H9 (cell line): ENCODE data around the gene ATP11B. TPM values are rescaled to one million over a fixed set of nuclear protein-coding genes. Genes with fewer than 3 reads are reported as not detected.

ENCODE experiments used
- DNase-seq: peaks from one replicate; pipeline ENCODE4 v3.0.0-alpha.2; 2017
- H2AFZ ChIP-seq: one replicate; pipeline ENCODE4 v1.6.1; 2013; ENCODE audit warnings: mild to moderate bottlenecking, low read length, control low read depth, moderate library complexity
- H2AK5ac ChIP-seq: 2 replicates; pipeline ENCODE4 v1.6.1; 2013; ENCODE audit warnings: low read length, control low read depth, mixed read lengths; ENCODE audit not compliant: insufficient read length
- H2BK120ac ChIP-seq: one replicate; pipeline ENCODE4 v1.6.1; 2013; ENCODE audit warnings: low read depth, mild to moderate bottlenecking, low read length, control low read depth, inconsistent platforms; ENCODE audit not compliant: poor library complexity, severe bottlenecking
- H2BK12ac ChIP-seq: 2 replicates; pipeline ENCODE4 v1.6.1; 2013; ENCODE audit warnings: low read length, control low read depth, mixed read lengths, low read depth; ENCODE audit not compliant: insufficient read length
- H2BK15ac ChIP-seq: 2 replicates; pipeline ENCODE4 v1.6.1; 2013; ENCODE audit warnings: low read depth, low read length, control low read depth
- H2BK20ac ChIP-seq: one replicate; pipeline ENCODE4 v1.6.1; 2013; ENCODE audit warnings: low read depth, mild to moderate bottlenecking, low read length, control low read depth, inconsistent platforms; ENCODE audit not compliant: poor library complexity, severe bottlenecking
- H2BK5ac ChIP-seq: 2 replicates; pipeline ENCODE4 v1.6.1; 2013; ENCODE audit warnings: low read length, control low read depth, mixed read lengths; ENCODE audit not compliant: insufficient read length
- H3K14ac ChIP-seq: 2 replicates; pipeline ENCODE4 v1.6.1; 2013; ENCODE audit warnings: low read length, control low read depth; ENCODE audit not compliant: insufficient read depth
- H3K18ac ChIP-seq: 2 replicates; pipeline ENCODE4 v1.6.1; 2013; ENCODE audit warnings: low read depth, mild to moderate bottlenecking, mixed read lengths, low read length, control low read depth; ENCODE audit not compliant: insufficient read length
- H3K23ac ChIP-seq: 2 replicates; pipeline ENCODE4 v1.6.1; 2013; ENCODE audit warnings: low read length, control low read depth, mixed read lengths, low read depth; ENCODE audit not compliant: insufficient read length
- H3K23me2 ChIP-seq: 2 replicates; pipeline ENCODE4 v1.6.1; 2013; ENCODE audit warnings: low read depth, mild to moderate bottlenecking, mixed read lengths, low read length, control low read depth; ENCODE audit not compliant: insufficient read length, poor library complexity, severe bottlenecking
- H3K27ac ChIP-seq: 2 replicates; pipeline ENCODE4 v1.5.1; 2013; ENCODE audit warnings: low read length, control low read depth, mixed read lengths, low read depth; ENCODE audit not compliant: insufficient read length
- H3K27me3 ChIP-seq: 2 replicates; pipeline ENCODE4 v1.6.1; 2013; ENCODE audit warnings: low read length, control low read depth, inconsistent platforms; ENCODE audit not compliant: insufficient read depth
- H3K4ac ChIP-seq: 2 replicates; pipeline ENCODE4 v1.6.1; 2013; ENCODE audit warnings: low read depth, mild to moderate bottlenecking, control low read depth, inconsistent platforms, low read length, moderate library complexity
- H3K4me1 ChIP-seq: 2 replicates; pipeline ENCODE4 v1.6.1; 2013; ENCODE audit warnings: low read length, control low read depth, inconsistent platforms; ENCODE audit not compliant: insufficient read depth
- H3K4me2 ChIP-seq: 2 replicates; pipeline ENCODE4 v1.6.1; 2013; ENCODE audit warnings: low read length, control low read depth, mixed read lengths; ENCODE audit not compliant: insufficient read length, insufficient read depth
- H3K56ac ChIP-seq: 2 replicates; pipeline ENCODE4 v1.6.1; 2013; ENCODE audit warnings: low read depth, mild to moderate bottlenecking, mixed read lengths, low read length, control low read depth; ENCODE audit not compliant: insufficient read length
- H3K79me1 ChIP-seq: 2 replicates; pipeline ENCODE4 v1.6.1; 2013; ENCODE audit warnings: low read depth, mild to moderate bottlenecking, moderate library complexity, low read length, control low read depth, inconsistent platforms; ENCODE audit not compliant: insufficient read depth, poor library complexity, severe bottlenecking
- H3K79me2 ChIP-seq: 2 replicates; pipeline ENCODE4 v1.6.1; 2013; ENCODE audit warnings: low read length, control low read depth, inconsistent platforms; ENCODE audit not compliant: insufficient read depth
- H3K9ac ChIP-seq: 2 replicates; pipeline ENCODE4 v1.6.1; 2013; ENCODE audit warnings: low read length, control low read depth, mixed read lengths; ENCODE audit not compliant: insufficient read length; ENCODE audit errors: extremely low read depth
- H3K9me3 ChIP-seq: one replicate; pipeline ENCODE4 v1.6.1; 2013; ENCODE audit warnings: low read depth, low read length, inconsistent platforms; ENCODE audit not compliant: control insufficient read depth
- H3T11ph ChIP-seq: one replicate; pipeline ENCODE4 v1.6.1; 2013; ENCODE audit warnings: mild to moderate bottlenecking, low read length, control low read depth, inconsistent platforms
- H4K20me1 ChIP-seq: one replicate; pipeline ENCODE4 v1.6.1; 2013; ENCODE audit not compliant: control insufficient read depth, insufficient read length, insufficient read depth
- H4K5ac ChIP-seq: 2 replicates; pipeline ENCODE4 v1.6.1; 2013; ENCODE audit warnings: low read depth, mild to moderate bottlenecking, mixed read lengths, low read length, control low read depth; ENCODE audit not compliant: insufficient read length
- H4K8ac ChIP-seq: replicated peaks from 2 replicates; pipeline ENCODE4 v1.6.1; 2013; ENCODE audit warnings: low read length, control low read depth, mixed read lengths, low read depth; ENCODE audit not compliant: insufficient read length
- H4K91ac ChIP-seq: 2 replicates; pipeline ENCODE4 v1.6.1; 2013; ENCODE audit warnings: low read depth, mild to moderate bottlenecking, moderate library complexity, mixed read lengths, low read length, control low read depth; ENCODE audit not compliant: insufficient read length
- H3K27ac Mint-ChIP-seq, 3 experiments: 2 replicates in 2 of 3; 3 replicates in 1 of 3; pipeline ENCODE4 v1.8.0; 2020 to 2021; ENCODE audit warnings: mixed read lengths in 3 of 3, mild to moderate bottlenecking in 1 of 3, moderate library complexity in 1 of 3
- H3K27me3 Mint-ChIP-seq: 2 replicates; pipeline ENCODE4 v1.8.0; 2021; ENCODE audit warnings: low read depth, mild to moderate bottlenecking, moderate library complexity, mixed read lengths
- H3K36me3 Mint-ChIP-seq, 3 experiments: 2 replicates in 2 of 3; 3 replicates in 1 of 3; pipeline ENCODE4 v1.8.0; 2020 to 2021; ENCODE audit warnings: low read depth in 3 of 3, mixed read lengths in 3 of 3; ENCODE audit not compliant: insufficient read depth in 1 of 3
- H3K4me1 Mint-ChIP-seq, 2 experiments: 2 replicates each; pipeline ENCODE4 v1.8.0; 2020; ENCODE audit warnings: mixed read lengths in 2 of 2
- H3K4me3 Mint-ChIP-seq, 2 experiments: 2 replicates in 1 of 2; 3 replicates in 1 of 2; pipeline ENCODE4 v1.8.0; 2020 to 2021; ENCODE audit warnings: mild to moderate bottlenecking in 2 of 2, mixed read lengths in 2 of 2, moderate library complexity in 1 of 2
- H3K9me3 Mint-ChIP-seq, 2 experiments: 2 replicates in 1 of 2; 3 replicates in 1 of 2; pipeline ENCODE4 v1.8.0; 2020; ENCODE audit warnings: mild to moderate bottlenecking in 2 of 2, mixed read lengths in 2 of 2, moderate library complexity in 1 of 2
- WGBS: extraction: QIAGEN DNeasy Blood & Tissue Kit; methylation state at CpG from one replicate; pipeline ENCODE4 v1.1.7; 2013; ENCODE audit warnings: missing lambda C conversion rate, low lambda C conversion rate, mixed read lengths; ENCODE audit not compliant: insufficient read length; ENCODE audit errors: extremely low coverage; 5-methylcytosine and 5-hydroxymethylcytosine counted together
- total RNA-seq: library from RNA; stranded (reverse); gene quantifications from 2 replicates; pipeline ENCODE4 v1.2.1, GENCODE V29; 2021
- TF ChIP-seq, protein P1 (sequence below): fragments of 200-600 bp; sonication (generic); conservative IDR thresholded peaks from 3 replicates; pipeline ENCODE4 v1.8.0; 2021; ENCODE audit warnings: antibody characterized with exemption, mild to moderate bottlenecking

ATP11B gene
- total RNA-seq, 1 experiment from 2014 or later, result 30.0 TPM

DNA sequence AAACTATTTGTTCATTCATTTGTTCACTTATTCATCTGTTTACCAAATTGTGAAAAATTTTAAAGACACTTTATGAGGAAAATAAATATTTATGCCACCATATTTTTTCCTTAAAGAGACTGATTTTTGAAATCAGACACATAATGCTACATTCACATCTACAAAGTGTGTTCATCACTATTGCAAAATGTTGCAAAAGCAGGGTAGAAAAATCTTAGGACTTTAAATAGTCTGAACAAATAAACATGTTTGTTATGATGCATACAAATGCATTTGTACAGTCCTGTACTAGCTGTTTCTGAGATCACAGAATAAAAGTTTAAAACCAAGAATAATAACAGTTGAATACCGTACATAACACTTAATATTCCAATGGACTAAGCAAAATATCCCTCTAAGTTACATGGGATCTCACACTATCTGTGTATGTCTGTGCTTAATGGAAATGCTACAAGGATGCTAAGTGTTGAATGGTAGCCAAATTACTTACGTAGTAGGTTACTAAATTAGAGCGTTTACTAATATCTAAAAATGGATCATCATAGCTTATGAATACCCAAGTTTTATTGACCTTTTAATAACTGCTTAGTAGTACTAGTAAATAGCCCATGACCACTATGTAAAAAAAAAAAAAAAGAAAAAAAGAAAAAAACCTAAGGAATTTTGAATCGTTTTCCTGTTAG, 25.1 kb downstream of the ATP11B start:
- H3K56ac ChIP-seq, result no peak overlapping the region
- no peak overlapping the region for H2AFZ ChIP-seq
- no peak overlapping the region for H2AK5ac ChIP-seq
- no peak overlapping the region for H2BK120ac ChIP-seq
- no peak overlapping the region for H2BK12ac ChIP-seq
- H3K27me3 Mint-ChIP-seq, result no peaks in the 10 kb centered on the region
- H3K14ac ChIP-seq, result no peak overlapping the region
- peaks cover 7 to 17% (median 8%) of the 10 kb centered on the region in 3 experiments; a peak in 6 of 7 replicates for H3K36me3 Mint-ChIP-seq
- no peak overlapping the region for H3K27ac Mint-ChIP-seq
- DNase-seq, result no peak
- H4K5ac ChIP-seq, result no peak overlapping the region
- H3T11ph ChIP-seq, result no peak overlapping the region
- H3K9ac ChIP-seq, result peak overlapping the region; percentile 31
- H3K4me3 Mint-ChIP-seq, result 0 out of 5 replicates have a peak overlapping the region, but pooled peaks of 1 of the 2 experiments have one; percentile 6
- TF ChIP-seq, protein P1, sequence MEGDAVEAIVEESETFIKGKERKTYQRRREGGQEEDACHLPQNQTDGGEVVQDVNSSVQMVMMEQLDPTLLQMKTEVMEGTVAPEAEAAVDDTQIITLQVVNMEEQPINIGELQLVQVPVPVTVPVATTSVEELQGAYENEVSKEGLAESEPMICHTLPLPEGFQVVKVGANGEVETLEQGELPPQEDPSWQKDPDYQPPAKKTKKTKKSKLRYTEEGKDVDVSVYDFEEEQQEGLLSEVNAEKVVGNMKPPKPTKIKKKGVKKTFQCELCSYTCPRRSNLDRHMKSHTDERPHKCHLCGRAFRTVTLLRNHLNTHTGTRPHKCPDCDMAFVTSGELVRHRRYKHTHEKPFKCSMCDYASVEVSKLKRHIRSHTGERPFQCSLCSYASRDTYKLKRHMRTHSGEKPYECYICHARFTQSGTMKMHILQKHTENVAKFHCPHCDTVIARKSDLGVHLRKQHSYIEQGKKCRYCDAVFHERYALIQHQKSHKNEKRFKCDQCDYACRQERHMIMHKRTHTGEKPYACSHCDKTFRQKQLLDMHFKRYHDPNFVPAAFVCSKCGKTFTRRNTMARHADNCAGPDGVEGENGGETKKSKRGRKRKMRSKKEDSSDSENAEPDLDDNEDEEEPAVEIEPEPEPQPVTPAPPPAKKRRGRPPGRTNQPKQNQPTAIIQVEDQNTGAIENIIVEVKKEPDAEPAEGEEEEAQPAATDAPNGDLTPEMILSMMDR, result no peak
- no peak overlapping the region for H2BK15ac ChIP-seq
- WGBS, result no CpG with 5 or more reads among the region's 4 CpGs
- no peak overlapping the region for H3K4ac ChIP-seq
- H3K79me2 ChIP-seq, result no peaks in the 10 kb centered on the region; the same call in 1 of the 2 replicates
- H3K9me3 ChIP-seq, result no peaks in the 10 kb centered on the region
- no peaks in the 10 kb centered on the region for H3K4me1 ChIP-seq
- no peak overlapping the region for H3K23ac ChIP-seq
- H3K79me1 ChIP-seq, result no peaks in the 10 kb centered on the region
- no peak overlapping the region for H2BK20ac ChIP-seq
- H4K20me1 ChIP-seq, result no peaks in the 10 kb centered on the region
- H3K27ac ChIP-seq, result no peak overlapping the region
- H3K23me2 ChIP-seq, result no peaks in the 10 kb centered on the region
- H4K8ac ChIP-seq, result no peak overlapping the region
- peaks cover 0 to 5% of the 10 kb centered on the region in 2 experiments; a peak in 1 of 4 replicates for H3K4me1 Mint-ChIP-seq
- H3K18ac ChIP-seq, result no peak overlapping the region
- no peak overlapping the region for H3K4me2 ChIP-seq
- H2BK5ac ChIP-seq, result no peak overlapping the region
- H3K9me3 Mint-ChIP-seq, result no peaks in the 10 kb centered on the region
- H4K91ac ChIP-seq, result no peak overlapping the region
- no peaks in the 10 kb centered on the region for H3K27me3 ChIP-seq
